GM21447 (cell line): ENCODE results near the gene GRAMD1C.

Source experiments
- ATAC-seq: cut with Tn5 transposase; IDR thresholded peaks from one replicate; pipeline ENCODE4 v1.9.1; 2021; ENCODE audit not compliant: unreplicated experiment

GRAMD1C gene

DNA sequence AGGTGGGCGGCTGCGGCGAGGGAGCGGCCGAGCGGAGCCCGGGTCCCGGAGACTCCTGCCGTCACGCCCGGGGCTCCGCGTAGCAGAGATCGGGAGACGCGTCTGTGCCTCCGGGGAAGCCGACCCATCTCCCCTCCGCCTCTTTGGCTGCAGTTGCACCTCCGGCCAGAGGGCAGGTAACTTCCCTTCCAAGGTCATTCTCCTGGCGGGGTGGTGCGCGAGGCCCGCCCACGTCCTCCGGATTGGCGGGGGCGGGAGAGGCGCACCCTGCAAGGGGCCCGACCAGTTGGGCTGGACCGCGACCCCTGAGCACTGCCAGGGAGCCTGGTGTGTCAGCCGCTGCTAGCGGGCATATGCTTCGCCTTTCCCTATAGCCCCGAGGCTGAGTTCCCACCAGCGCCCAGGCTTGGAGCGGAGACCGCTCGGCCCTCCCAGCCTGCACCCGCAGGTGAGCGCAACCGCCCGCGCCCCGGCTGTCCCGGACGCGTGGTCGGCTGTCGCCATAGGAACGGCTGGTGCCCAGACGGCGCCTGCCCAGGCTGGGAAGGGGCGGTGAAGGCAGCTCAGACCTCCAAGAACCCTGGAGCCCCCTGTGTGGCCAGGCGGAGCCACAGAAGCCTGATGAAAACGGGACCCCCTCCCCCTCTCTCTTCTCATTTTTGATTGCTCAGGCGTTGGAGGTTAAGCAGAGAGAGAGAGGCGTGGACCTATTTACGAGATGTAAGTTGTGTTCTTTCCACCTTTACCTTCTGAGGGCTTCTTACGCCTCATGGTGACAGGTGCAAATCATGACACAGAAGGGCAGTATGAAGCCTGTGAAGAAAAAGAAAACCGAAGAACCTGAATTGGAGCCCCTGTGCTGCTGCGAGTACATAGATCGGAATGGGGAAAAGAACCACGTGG, 109.7 kb downstream of the GRAMD1C start:
- ATAC-seq, result peak; percentile 46

GRCh38 chr3:113952921-113953320, 114.3 kb downstream of the GRAMD1C start:
- ATAC-seq, result no peak

GRCh38 chr3:113953677-113954076, 115.1 kb downstream of the GRAMD1C start:
- ATAC-seq, result no peak

DNA sequence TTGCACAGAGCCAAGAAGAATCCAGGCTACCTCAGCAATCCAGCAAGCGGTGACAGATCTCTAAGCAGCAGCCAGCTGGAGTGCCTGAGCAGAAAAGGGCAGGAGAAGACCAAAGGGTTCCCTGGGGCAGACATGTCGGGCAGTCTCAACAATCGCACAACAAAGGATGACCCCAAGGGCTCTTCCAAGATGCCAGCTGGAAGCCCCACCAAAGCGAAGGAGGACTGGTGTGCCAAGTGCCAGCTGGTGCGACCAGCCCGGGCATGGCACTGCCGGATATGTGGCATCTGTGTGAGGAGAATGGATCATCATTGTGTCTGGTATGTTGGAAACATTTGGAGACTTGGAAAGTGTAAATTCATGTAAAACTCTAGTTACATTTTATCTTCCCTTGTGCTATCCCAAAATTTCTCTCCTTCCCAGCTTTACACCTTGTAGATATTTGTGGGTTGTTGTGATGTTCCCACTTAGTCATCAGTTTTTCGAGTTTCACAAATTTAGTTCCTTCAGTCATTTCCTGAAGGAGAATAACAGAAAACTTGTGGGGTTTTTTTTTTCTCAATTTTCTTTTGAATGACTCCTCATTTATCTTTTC, 115.6 kb downstream of the GRAMD1C start:
- no peak for ATAC-seq

DNA sequence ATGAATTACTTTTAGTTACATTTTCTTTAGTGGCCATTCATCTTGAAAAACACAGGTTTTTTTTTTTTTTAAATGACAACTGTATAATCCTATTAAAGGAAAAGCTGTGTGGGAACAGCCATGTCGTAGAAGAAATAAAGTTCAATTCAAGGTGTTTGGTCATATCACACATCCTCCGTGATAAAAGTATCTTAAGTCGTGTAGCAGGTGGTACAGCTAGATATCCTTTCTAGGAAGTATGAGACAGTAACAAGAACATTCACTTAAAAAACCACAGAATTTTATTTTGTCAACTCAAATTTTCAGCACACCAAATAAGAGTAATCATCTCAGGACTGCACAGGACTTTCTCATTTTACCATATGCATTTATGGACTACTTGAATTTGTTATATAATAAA, 125.3 kb downstream of the GRAMD1C start:
- no peak for ATAC-seq

- no peak for ATAC-seq
Observed at GRCh38 chr3:113966172-113966571, 127.6 kb downstream of the GRAMD1C start.

- no peak for ATAC-seq
Observed at GRCh38 chr3:113968986-113969385, 130.4 kb downstream of the GRAMD1C start.

- ATAC-seq, result no peak
Observed at GRCh38 chr3:113977822-113978221, 139.2 kb downstream of the GRAMD1C start.

DNA sequence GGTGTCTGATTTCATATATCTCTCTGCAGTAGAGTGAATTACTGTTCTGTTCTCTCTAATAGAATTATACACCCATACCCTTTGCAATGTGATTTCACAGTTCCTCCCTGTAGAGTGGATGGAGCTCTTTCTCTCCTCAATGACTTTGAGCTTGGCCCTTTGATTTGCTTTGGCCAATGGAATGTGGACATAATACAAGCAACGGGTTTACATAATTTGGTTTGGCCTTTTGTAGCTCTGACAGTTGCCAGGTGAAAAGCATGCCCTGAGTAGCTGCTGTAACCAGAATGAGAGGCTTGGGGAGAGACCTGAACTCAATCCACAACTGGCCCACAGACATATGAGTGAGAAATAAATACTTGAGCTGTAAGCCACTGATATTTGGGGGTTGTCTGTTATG, 141.3 kb downstream of the GRAMD1C start:
- ATAC-seq, result no peak

GRCh38 chr3:113981803-113982202, 143.2 kb downstream of the GRAMD1C start:
- no peak for ATAC-seq

GRCh38 chr3:113983544-113983943, 145.0 kb downstream of the GRAMD1C start:
- ATAC-seq, result no peak

- no peak for ATAC-seq
Observed at GRCh38 chr3:113985541-113985940, 147.0 kb downstream of the GRAMD1C start.
